GM19351 (cell line): ENCODE results near the gene ANKFY1.

Source experiments
- ATAC-seq: cut with Tn5 transposase; IDR thresholded peaks from one replicate; pipeline ENCODE4 v1.9.1; 2021; ENCODE audit warnings: mild to moderate bottlenecking, moderate library complexity; ENCODE audit not compliant: unreplicated experiment

Gene ANKFY1, protein sequence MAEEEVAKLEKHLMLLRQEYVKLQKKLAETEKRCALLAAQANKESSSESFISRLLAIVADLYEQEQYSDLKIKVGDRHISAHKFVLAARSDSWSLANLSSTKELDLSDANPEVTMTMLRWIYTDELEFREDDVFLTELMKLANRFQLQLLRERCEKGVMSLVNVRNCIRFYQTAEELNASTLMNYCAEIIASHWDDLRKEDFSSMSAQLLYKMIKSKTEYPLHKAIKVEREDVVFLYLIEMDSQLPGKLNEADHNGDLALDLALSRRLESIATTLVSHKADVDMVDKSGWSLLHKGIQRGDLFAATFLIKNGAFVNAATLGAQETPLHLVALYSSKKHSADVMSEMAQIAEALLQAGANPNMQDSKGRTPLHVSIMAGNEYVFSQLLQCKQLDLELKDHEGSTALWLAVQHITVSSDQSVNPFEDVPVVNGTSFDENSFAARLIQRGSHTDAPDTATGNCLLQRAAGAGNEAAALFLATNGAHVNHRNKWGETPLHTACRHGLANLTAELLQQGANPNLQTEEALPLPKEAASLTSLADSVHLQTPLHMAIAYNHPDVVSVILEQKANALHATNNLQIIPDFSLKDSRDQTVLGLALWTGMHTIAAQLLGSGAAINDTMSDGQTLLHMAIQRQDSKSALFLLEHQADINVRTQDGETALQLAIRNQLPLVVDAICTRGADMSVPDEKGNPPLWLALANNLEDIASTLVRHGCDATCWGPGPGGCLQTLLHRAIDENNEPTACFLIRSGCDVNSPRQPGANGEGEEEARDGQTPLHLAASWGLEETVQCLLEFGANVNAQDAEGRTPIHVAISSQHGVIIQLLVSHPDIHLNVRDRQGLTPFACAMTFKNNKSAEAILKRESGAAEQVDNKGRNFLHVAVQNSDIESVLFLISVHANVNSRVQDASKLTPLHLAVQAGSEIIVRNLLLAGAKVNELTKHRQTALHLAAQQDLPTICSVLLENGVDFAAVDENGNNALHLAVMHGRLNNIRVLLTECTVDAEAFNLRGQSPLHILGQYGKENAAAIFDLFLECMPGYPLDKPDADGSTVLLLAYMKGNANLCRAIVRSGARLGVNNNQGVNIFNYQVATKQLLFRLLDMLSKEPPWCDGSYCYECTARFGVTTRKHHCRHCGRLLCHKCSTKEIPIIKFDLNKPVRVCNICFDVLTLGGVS

DNA sequence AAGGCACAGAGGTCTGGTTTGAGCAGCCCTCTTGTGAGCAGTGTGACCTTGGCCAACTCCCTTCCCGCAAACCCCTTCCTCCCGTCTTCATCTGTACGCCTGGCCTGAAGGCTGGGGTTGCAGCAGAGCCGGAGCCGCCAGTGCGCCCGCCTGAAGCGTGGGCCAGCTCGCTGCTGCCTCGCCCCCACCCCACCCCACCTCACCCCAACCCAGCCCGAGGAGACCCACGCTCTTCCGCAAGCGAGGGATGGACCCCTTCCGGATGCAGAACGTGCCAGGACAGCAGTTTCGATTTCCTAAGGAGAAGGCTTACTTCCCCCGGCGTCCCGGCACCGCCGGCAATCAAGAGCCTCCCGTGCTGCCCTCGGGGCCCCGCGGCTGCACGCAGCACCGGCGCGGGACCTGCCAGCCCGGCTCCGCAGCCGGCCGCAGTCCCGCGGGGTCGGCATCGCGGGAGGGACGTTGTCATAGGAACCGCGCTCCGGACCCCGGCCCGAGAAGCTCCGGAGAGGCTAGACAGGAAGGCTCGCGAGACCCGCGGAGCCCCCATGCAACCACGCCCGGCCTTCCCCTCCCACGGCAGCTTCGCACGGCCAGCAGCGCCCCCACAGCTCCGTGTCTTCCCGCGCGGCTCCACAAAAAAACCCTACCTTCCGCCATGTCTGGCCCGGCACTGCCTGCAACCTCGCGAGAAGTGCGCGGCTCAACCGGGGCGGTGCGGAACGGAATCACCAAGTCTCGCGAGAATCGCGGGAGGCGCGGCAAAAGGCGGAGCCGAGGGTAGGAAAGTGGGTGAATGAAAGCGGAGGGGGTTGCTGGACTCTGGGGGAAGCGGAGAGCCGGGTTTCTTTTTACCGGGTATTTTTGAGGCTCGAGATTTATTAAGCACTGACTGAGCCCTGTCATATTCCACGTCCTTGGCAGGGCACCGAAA is at the start of gene ANKFY1:
Gene ANKFY1, minus strand, starts transcription at position 698 of the 934 bp plus-strand sequence. Its CDS starts 38 bp downstream, at position 660.
- ATAC-seq: peak; percentile 89

DNA sequence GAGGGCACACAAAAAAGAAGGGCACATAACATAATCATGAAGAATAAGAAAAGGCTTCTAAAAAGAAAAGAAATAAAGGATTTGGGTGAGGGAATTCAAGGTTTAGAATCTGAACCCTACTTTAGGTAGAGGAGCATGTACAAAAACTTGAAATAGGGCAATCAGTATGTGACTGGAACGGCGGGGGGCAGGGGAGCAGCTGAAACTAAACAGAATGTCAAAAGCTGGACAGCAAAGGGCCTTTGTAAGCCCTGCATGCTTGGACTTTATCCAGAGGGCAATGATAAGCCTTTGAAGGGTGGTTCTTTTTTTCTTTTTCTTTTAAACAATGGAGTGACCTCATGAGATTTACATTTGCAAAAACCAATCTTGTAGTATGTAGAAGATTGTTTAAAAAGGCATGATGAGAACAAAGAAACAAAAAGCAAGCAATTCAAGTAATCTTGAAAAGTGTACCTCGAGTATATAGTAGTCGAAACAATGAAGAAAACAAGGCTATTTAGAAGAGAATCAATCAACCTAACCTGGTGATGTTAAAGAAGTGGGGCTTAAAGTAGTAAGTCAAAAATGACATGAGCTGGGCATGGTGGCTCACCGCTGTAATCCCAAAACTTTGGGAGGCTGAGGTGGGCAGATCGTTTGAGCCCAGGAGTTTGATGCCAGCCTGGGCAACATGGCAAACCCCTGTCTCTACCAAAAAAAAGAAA is 46.7 kb upstream of the ANKFY1 start:
- ATAC-seq: no peak

DNA sequence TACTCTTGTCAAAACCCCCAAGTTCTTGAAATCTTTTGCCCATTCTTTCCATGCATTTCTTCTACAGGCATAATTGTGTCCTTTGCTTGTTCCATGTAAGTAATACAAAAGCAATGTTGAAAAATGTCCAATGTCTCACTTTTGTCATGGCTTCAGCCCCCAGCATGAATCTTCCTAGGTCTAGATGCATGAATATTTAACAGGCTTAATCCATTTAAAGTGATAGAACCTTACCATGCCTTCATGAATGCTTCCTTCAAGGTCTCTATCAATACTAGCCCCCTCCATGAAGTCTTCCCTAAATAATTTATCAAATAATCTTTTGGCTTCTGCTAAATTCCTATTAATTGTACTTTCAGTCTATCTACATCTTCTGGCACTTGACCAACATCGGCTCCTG is 46.1 kb upstream of the ANKFY1 start:
- no peak for ATAC-seq

DNA sequence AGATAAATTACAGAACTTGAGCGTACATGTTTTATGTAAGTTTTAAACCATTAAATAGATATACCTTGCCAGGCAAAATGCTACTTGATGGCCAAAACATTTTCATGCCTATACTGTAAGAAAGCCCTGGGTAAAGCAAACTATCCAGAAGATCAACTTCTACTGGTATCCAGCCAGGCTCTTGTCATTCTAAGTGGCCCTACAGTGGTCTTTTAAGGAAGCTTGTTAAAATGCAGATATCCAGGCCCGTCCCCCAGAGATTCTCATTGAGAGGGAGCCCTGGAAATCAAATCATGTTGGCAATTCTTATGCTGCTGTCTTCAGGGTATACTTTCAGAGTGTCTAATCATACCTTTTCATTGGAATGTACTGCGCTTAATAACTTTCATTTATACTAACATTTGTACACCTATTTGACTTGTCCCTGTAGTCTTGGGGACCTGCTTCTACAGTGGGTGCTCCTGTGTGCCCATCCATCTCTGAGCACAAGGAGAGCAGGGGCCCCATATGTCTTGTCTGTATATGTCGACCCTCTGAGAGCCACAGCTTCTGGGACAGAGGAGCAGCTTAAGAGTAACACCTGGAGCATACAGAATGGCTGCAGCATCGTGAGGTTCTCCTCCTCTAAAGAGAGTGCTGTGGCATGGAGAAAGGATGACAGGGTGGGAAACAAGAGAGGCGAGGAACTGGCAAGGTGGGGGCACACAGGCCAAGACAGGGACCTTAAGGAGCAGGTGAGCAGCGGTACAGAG is 43.6 kb upstream of the ANKFY1 start:
- no peak for ATAC-seq

DNA sequence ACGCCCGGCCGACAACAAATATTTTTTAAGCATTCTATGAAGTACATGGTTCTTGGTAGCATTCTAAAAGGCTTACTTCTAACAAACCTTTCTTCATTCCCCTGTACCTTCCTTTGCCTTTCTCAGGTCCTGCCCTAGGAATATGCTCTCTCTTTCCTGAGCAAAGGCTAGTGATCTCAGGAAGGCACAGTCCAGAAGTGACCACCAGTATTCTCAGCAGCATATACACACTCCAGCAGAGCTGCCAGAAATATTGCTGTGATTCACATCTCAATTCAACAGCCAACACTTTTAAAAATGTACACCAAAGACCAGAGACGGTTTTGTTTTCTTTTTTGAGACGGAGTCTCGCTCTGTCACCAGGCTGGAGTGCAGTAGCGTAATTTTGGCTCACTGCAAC is 41.4 kb upstream of the ANKFY1 start:
- no peak for ATAC-seq

DNA sequence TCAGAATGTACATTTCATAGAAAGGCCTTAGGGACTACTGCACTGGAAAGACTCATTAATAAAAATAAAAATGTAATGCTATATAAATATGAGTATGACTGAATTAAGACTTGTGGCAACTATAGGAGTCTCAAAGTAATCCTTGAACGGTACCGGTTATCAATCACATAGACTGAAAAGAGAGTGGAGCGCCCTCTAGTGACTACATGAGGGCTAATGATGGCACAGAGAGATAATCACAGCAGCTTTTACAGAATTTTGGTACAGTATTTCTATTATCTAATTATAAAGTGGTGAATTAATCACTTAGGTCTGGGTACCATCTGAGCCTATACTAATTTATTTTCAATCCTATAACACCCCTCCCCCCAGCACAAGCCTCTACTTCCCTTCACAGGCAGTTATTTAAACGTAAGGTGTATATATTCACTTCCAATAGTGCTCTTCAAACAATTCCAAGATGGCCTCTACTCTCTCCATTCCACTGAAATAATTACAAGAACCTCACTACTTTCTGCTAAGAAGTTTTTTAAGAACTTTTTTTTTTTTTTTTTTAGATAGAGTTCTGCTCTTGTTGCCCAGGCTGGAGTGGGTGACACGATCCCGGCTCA is 40.7 kb upstream of the ANKFY1 start:
- ATAC-seq: no peak

DNA sequence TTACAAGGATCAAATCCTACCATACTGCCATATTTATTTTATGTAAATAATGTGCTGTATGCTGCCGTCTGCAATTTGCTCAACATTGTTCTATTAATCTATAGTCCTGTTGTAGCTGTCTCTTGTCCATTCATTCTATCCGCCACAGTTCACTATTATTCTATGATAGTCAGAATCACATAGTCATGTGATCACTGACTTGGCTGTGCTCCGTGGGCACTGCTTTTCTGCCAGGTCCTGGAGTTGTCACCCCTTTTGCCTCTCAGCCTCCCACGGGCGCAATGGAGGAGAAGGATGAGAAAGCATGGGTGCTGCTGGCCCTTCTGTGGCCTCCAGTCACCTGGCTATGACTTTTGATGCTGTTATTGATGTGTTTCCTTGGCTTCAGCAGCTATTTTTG is 37.3 kb upstream of the ANKFY1 start:
- no peak for ATAC-seq

DNA sequence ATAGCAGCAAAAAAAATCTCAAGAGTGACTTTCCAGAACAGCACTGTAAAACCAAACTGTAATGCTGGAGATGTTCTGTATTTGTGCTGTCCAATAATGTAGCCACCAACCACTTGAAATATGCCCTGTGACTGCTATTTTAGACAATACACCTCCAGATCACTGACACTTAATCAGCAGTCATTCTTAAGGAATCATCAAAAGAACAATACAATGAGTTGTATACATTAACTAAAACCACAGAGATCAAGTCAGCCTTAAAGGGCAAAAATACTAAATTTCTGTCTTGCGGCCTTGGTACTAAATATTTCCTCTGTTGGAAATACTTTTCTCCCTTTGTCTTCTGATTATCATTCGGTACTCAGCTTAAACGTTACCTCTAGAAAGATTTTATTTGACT is 33.6 kb upstream of the ANKFY1 start:
- ATAC-seq: no peak

DNA sequence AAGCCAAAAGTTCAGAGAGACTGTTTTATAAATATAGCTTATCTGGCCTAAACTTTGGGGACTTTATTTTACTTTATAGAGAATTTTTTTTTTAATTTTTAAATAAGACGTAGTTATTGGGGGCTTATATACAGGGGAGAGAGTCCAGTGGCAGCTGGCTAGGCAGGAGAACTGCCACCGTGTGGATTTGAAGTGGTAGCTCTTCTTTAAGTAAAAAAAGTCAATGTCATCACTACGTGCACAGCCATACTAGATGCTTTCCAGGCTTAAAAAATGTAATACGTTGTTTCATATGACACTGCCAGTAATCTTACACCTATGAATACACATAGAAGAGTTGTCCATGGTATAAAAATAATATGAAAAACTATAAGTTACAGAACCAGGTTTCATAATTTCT is 31.9 kb upstream of the ANKFY1 start:
- no peak for ATAC-seq

DNA sequence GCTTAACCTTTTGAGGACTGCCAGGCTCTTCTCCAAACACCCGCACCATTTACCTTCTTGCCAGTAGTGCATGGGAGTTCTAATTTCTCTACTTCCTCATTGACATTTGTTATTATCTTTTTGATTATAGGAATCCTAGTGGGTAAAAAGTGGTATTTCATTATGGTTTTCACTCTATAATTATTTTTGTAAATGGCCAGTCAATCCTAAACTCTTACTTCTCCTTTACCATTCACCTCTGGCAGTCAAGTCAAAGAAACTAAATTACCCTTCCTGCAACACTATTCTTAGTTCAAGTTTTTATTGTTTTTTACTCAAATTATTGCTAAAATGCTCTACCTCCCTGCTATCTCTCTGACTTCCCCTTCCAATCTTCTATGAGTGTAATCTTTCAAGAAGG is 29.8 kb upstream of the ANKFY1 start:
- no peak for ATAC-seq

DNA sequence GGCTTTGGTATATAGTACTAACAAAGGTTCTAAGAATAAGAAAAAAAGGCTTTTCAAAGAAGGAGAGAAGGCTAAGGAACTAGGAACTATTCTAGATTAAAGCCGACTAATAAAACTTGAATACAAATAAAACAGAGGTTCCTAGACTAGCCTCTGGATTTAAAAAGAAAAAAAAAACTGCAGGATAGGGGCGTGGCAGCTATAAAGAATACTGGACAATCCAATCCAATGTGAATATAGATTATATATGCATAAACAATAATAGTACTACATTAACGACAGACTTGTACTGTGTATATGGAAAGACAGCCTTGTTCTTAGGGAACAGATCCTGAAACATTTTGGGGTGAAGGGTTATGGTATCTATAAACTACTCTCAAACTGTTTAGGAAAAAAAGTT is 23.9 kb upstream of the ANKFY1 start:
- no peak for ATAC-seq

DNA sequence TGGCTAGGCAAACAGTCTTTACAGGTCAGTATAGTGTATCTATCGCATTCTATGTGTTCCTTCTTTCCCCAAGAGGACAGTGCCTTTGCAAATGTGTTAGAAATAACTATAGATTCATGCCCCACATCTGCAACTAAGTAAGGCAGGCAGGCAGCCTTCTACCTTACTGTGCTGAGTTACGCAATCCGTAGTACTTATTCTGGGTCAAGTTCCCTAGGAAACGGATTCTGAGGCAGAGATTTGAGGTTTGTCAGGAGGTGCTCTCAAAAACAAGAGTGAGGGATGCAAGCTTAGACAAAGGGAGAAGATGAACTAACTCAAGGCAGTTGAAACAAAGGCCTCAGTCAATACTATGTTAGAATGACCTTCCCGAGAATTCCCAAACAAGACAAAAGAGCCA is 12.7 kb upstream of the ANKFY1 start:
- ATAC-seq: no peak

DNA sequence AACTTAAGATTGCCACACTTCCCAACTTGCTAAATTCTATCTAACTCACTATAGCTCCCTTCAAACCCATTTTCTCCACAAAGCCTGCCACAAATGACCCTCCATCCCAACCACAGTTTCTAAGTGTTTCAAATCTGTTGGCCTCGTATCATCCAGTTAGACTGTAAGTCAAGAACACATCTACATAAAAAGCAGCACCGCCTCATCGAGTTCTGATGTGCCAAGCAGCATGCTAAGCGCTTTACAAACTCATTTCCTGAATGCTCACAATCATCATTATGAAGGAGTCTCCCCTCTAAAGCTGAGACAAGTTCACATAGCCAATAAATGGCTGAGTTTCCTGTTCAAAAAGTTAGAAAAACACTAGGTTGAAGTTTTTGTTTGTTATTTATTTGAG is 9.2 kb upstream of the ANKFY1 start:
- no peak for ATAC-seq

DNA sequence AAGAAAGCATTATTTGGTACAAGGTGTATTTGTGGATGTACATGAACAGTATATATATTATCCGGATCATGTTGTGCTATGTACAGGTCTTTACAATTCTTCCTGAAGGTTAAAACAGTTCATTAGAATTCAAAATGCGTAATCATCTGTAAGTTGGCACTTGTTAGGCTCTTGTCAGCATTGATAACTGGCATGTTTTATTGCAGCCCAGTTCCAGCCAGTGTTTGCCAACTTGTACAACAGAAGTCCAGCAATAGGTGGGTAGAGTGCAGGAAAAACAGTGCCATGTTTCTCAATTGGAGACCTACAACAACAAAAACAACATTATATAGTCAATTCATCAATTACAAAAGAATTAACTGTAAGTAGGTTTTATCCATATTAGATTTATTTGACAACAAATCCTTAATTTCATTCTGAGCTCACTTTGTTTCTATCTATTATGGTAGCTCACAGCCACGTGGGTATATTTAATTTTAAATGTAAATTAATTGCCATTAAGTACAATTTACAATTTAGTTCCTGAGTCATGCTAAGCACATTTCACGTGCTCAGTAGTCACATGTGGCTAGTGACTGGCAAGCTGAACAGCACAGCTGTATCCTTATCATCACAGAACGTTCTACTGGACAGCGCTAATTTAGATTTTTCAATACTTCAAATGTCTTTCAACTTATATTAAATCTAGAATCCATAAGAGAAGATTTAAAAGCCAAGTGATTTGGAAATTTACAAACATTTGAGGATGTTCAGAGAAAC is 8.6 kb upstream of the ANKFY1 start:
- ATAC-seq: no peak

DNA sequence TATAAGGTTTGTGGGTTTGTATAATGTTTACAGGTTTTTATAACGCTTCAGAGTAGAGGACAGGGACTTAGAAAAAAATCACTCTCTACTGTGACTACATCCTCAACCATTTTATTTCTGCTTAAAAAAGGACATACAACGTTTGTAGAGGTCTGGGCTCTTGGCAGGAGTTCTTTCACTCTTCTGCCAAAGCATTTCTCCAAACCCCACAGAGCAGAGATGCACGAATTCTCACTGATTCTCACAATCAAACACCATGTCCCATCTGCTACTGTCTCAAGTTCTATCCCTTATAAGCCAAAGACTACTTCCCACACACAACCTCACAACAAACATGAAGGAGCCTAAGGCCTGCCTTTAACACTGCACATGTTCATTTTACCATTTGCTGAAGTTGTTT is 7.0 kb upstream of the ANKFY1 start:
- ATAC-seq: no peak

DNA sequence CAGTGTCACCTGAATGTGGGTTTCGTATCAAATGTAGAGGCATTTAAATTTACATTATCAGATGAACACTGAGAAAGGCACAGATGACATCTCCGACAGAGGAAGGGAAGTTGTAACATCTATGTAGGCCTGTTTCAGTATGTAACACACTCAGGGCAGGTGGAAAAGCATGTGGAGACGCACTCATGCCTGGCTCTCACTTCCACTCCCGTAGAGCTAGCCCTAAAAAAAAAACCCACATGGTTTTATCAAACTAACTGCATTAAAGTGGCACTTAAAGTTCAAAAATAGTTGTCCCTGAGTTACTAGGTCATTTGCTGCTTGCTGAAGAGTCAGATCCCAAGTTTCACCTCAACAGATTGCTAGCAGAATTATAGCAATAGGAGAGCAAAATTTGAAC is 6.1 kb upstream of the ANKFY1 start:
- no peak for ATAC-seq

DNA sequence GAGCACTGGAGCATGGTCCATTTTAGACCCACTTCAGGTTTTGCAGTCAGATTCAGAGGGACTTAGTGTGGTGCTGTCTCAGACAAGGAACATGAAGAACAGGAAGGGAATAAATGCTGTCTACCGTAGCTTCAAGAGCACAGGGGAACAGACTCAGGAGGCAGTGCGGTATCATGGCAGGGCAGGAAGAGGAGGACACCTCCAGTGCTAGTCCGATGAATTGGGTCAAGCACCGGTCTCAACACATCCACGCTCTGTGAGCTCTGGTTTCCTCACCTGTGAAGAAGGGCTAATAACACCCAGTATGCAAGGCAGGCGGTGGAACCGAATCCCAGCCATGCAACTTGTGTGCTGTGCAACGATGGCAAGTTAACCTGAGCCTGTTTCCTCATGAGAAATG is 3.6 kb upstream of the ANKFY1 start:
- ATAC-seq: no peak

DNA sequence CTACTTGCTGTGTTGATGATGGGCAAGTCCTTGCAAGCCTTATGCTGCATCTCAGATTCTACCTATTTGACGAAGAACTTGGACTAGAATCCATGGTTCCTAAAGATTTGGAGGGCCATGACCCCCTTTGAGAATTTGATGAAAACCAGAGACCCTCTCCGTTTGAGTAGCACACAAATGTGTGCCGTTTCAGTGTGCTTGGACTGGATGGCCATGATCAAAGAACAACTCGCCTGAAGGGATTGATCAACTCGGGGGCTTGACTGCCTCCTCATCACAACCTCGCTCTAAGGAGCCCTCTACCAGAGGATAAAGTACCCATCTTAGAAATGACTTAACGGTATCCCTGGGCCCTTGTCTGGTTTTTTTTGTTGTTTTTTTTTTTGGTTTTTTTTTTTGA is 2.8 kb upstream of the ANKFY1 start:
- no peak for ATAC-seq
